NCI-H526 (cell line): Measurements from ENCODE around the gene AP1G2.

Experiments
- DNase-seq, 2 experiments: peaks; one replicate each; lab custom pipeline; 2025; lab: John Stamatoyannopoulos, UW

Gene AP1G2

GRCh38 chr14:23518709-23519108 lies 48.9 kb downstream of the AP1G2 start:
- DNase-seq = no peak

GRCh38 chr14:23517650-23518326 lies 49.8 kb downstream of the AP1G2 start:
- no peak for DNase-seq

GRCh38 chr14:23514644-23514957 lies 53.0 kb downstream of the AP1G2 start:
- no peak for DNase-seq

GRCh38 chr14:23513818-23514643 lies 53.6 kb downstream of the AP1G2 start:
- no peak for DNase-seq

DNA sequence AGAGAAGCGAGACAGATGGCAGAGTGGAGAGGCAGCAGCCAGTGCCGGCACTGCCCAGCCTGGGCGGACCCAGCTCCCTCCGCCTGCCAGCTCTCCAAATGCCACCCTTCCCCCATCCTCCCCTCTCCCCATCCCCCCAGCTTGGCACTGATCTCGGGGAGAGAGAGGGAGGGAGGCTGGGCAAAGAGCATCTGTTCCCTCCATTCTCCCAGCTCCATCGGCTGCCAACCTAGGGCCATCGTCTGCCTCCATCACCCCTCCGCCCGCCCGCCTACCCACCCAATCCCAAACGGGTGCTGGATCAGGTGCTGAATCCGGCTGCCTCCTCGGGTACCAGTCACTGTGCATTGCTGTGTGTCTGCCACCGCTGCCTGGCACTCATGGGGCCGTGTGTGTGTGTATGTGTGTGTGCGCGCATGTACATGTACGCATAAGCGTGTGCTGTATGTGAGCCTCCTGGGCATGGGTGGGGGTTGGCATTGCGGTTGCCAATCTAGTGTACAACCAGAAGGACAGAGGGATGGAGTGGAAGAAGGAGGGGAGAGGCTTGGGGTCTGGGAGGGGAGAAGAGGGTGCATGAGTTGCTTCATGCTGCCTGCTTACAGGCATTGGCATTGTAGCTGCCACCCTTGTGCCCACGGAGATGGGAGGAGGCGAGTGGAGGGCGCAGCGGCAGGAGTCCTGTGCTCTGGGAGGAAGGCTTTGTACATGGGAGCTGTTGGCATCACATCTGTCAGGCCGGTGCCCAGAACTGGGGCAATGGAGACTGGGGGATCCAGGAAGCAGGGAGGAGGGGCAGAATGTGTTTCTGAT lies 54.4 kb downstream of the AP1G2 start:
- no peak for DNase-seq

DNA sequence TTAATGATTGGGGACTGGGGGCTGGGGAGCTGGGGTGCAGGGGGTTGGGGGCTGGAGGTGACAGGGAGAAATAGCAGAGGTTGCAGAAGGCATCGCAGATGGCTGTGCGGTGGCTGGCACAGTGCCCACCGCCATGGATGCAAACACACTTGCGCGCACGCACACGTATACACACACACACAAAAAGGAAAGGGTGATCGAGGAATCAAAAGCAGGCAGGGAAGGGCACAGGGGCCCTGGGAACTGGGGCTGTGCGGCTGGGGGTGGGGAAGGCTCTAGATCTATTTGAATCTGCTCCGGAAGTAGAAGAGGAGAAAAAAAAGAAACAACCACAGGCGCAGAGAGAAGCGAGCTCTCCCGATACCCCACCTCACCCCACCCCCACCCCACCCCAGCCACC lies 55.4 kb downstream of the AP1G2 start:
- DNase-seq = peak in 1 of 2 experiments; percentile 26
